HFF-Myc (cell line): ENCODE results near the gene ADCK2.
A peak's percentile ranks its signal among the peaks of the same experiment; 100 is the strongest.

Experiments
- DNase-seq: peaks from one replicate; pipeline ENCODE4 v3.0.0-alpha.2; 2011; ENCODE audit warnings: low read depth; ENCODE audit errors: extremely low read depth
- H3K4me3 ChIP-seq: replicated peaks from 2 replicates; pipeline ENCODE4 v1.5.1; 2011; ENCODE audit warnings: low read depth, mild to moderate bottlenecking, control low read depth, low read length
- TF ChIP-seq, protein P1 (sequence below): IDR thresholded peaks from 2 replicates; pipeline ENCODE4 v1.5.1; 2012; ENCODE audit warnings: mild to moderate bottlenecking, low read depth, low read length, control low read depth; ENCODE audit errors: missing control alignments

The ADCK2 gene

DNA sequence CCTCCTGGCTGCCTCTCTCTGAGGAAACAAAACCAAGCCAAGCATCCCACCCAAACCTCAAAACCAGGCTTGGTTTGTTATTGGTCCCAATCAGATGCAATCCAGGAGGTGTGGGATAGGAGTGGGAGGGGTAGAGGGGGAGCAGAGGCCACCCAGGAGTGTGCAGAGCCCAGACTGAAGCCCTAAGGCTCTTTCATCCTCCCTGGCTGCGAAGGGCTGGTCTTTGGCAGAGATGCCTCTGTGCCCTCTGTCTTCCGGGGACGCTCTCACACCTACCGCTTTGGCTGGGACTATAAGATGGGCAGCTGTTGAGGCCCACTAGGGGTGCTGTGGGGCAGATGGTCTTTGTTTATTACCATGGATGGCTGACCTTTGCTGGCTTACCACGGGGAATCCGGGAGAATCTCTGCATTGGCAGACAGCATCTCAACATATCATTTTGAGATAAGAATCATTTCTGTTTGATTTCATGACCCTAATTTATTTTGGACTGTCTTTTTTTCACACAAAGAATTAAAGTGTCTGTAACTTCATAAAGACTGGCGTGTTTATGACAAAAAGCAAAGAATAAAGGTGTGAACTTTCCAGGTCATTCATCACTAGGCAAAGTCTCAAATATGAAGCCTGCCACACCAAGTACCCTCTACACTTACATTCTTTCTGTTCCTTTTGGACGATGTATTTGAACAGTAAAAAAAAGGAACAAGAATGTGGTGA is 25.7 kb upstream of the ADCK2 start:
- TF ChIP-seq, protein P1, sequence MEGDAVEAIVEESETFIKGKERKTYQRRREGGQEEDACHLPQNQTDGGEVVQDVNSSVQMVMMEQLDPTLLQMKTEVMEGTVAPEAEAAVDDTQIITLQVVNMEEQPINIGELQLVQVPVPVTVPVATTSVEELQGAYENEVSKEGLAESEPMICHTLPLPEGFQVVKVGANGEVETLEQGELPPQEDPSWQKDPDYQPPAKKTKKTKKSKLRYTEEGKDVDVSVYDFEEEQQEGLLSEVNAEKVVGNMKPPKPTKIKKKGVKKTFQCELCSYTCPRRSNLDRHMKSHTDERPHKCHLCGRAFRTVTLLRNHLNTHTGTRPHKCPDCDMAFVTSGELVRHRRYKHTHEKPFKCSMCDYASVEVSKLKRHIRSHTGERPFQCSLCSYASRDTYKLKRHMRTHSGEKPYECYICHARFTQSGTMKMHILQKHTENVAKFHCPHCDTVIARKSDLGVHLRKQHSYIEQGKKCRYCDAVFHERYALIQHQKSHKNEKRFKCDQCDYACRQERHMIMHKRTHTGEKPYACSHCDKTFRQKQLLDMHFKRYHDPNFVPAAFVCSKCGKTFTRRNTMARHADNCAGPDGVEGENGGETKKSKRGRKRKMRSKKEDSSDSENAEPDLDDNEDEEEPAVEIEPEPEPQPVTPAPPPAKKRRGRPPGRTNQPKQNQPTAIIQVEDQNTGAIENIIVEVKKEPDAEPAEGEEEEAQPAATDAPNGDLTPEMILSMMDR: peak; percentile 72
- DNase-seq: no peak
- H3K4me3 ChIP-seq: no peak overlapping the region

DNA sequence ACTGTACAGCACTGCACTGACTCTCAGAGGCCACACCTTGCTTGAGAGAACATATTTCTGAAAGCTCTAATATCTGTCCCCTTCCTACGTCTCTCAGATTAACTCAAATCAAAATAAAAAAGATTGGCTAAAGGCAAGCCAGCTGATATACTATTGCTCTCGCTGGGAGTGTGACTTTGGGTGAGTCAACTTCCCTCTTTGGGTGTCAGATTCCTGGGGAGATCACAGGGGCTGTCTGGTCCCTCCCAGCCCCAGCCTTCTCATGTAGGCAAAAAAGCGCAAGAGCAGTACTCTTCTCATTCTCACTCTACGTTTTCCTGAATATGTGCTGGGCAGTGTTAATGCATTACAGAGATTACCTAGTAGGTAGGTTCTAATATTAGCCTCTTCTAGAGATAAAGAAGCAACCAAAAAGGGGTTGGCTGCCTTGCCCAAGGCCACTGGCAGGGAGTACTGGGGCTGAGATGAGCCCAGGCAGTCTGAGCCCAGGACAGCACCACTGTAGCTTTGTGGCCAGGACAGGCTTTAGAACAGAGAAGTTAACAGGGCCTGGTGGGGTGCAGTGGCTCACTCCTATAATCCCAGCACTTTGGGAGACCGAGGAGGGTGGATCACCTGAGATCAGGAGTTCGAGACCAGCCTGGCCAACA is 23.1 kb upstream of the ADCK2 start:
- TF ChIP-seq, protein P1: no peak
- no peak for DNase-seq
- H3K4me3 ChIP-seq: no peak overlapping the region

DNA sequence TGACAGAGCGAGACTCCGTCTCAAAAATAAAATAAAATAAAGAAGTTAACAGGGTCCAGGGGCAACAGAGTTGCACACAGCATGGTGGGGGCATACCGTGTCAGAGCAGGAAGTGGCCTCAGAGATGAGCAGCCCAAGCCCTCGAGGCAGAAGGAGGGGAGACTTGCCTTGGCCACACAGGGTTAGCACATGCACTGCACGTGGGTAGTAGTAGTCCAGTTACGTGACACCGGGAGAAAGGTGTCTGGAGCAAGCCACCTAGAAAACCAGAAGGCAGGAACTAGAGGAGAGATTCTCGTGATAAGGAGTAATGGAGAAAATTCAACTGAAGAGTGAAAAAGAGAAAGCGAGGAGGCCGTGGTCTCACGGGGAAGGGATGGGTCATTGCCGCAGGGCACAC is 22.4 kb upstream of the ADCK2 start:
- no peak overlapping the region for H3K4me3 ChIP-seq
- TF ChIP-seq, protein P1: no peak
- no peak for DNase-seq

DNA sequence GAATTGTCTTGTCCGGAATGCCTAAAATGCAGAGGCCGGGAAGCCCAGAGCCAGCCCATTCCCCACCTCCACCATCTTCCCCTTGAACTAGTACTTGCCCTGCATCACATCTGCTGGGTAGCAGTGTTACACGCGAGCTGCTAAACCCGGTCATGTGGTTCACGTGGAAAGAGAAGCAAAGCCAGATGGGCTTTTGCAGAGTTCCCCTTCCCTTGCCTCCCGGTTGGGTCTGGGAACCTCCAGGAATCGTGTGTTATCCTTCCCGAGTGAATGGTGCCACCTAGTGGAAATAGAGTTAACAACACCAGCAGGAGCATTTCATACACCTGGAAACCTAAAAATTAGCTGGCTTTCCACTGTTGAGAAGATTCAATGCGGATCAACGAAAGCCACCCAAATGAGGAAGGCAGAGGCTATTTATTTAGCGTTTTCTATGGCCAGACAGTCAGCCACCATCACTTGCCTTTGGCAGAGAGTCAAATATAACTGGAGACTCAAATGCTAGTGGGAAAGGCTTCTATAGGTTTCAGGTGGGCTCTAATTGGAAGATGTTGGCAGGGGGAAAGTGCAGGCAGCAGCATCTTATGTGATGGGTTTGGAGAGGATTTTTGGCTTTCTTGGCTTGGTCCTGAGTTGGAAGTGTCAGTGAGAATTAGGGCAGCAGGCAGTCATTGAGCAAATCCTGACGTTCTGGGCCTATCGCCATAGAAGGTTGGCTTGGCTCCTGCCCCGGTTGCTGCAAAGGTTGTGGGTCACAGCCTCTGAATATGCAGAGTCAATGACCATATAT is 19.2 kb upstream of the ADCK2 start:
- peak; percentile 86 for DNase-seq
- TF ChIP-seq, protein P1: peak; percentile 80

DNA sequence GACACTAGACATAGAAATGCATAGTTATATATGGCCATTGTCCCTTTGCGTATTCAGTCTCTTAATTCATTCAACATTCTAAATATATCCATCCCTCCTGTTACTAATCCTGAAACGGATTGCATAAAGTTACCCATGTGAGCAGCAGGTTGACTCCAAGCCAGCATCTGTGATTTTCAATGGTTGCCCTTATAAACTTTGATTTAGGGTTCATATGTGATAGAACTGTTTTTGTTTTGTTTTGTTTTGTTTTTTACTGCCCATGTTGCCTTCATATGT is 18.7 kb upstream of the ADCK2 start:
- TF ChIP-seq, protein P1: no peak
- DNase-seq: no peak

More for the DNA sequence above, 19.2 kb upstream of the ADCK2 start:
- H3K4me3 ChIP-seq: no peak overlapping the region

DNA sequence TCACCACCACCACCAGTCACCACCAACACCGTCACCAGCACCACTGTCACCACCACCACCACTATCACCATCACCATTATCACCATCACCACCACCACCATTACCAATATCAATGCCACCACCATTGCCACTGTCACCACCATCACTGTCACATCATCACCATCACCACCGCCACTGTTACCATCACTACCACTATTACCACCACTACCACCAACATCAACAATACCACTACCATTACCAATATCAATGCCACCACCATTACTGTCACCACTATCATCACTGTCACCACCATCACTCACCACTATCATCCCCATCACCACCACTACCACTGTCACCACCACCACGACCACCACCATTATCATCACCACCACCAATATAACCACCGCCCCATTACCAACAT is 18.1 kb upstream of the ADCK2 start:
- DNase-seq: no peak
- TF ChIP-seq, protein P1: no peak
- no peak overlapping the region for H3K4me3 ChIP-seq

More for the DNA sequence above, 18.7 kb upstream of the ADCK2 start:
- H3K4me3 ChIP-seq: no peak overlapping the region
